Body of pancreas (tissue), 4 donors: ENCODE measurements around the gene POLH.

Source experiments
- CTCF ChIP-seq, 7 experiments: fragments of 450-650 bp in 4 of 7; fragments of 200-600 bp in 3 of 7; sonication (generic) in 3 of 7; IDR thresholded peaks; one replicate each; pipeline ENCODE4 v1.5.1; 2016 to 2019; ENCODE audit warnings: antibody characterized with exemption in 7 of 7
- POLR2A ChIP-seq, 3 donors: fragments of 450-650 bp; IDR thresholded peaks; one replicate each; pipeline ENCODE4 v1.6.1; 2016; ENCODE audit warnings: antibody characterized with exemption in 3 of 3, mild to moderate bottlenecking in 2 of 3

- TF ChIP-seq CTCF (IDR thresholded peaks at IDR 0.05), result no peak
- TF ChIP-seq POLR2A (IDR thresholded peaks at IDR 0.05), result no peak
Observed at GRCh38 chr6:43606019-43606418, 30.0 kb downstream of the POLH start.
